ENCODE measurements around the gene HS3ST5. TPM values are rescaled to one million over a fixed set of nuclear protein-coding genes. Genes with fewer than 3 reads are reported as not detected.

Gene HS3ST5
- total RNA-seq, 4 donors from 2014 or later: not detected

- peaks cover 0 to 24% of the 10 kb centered on the region in 2 donors for H3K4me1 ChIP-seq
- H3K9me3 ChIP-seq: no peaks in the 10 kb centered on the region
- 0 to 5% methylated on average over 5 to 20 of the region's 92 CpGs for WGBS, 2 donors
- peak overlapping the region in 2 of 3 donors; percentile 22 to 35 for H3K4me3 ChIP-seq (replicated peaks in 1 of 3)
- no peak overlapping the region for H3K27ac ChIP-seq
- H3K36me3 ChIP-seq: no peaks in the 10 kb centered on the region
- no peaks in the 10 kb centered on the region for H3K27me3 ChIP-seq
- intact Hi-C loops (cut with DNase I): no loop called here
- peak; percentile 2 to 7 for DNase-seq
- TF ChIP-seq POLR2A (IDR thresholded peaks at IDR 0.05) (no peak), CTCF (IDR thresholded peaks at IDR 0.05) (no peak)
These were observed 567 bp downstream of the HS3ST5 start for GRCh38 chr6:114342086-114342825.

- peaks cover 0 to 24% of the 10 kb centered on the region in 2 donors for H3K4me1 ChIP-seq
- H3K27me3 ChIP-seq: no peaks in the 10 kb centered on the region
- no peaks in the 10 kb centered on the region for H3K9me3 ChIP-seq
- no peak overlapping the region for H3K4me3 ChIP-seq (replicated peaks in 1 of 3)
- DNase-seq: no peak
- WGBS, 2 donors: 27 to 50% methylated on average over 1 of the region's 1 CpG
- H3K27ac ChIP-seq: no peak overlapping the region
- H3K36me3 ChIP-seq: no peaks in the 10 kb centered on the region
- intact Hi-C loops (cut with DNase I): no loop called here
- TF ChIP-seq POLR2A (IDR thresholded peaks at IDR 0.05): no peak
These were observed 3.1 kb downstream of the HS3ST5 start for GRCh38 chr6:114339706-114340105.

GRCh38 chr6:114334237-114334636 lies 8.6 kb downstream of the HS3ST5 start:
- DNase-seq: no peak
- intact Hi-C loops (cut with DNase I): no loop called here
- no peaks in the 10 kb centered on the region for H3K9me3 ChIP-seq
- TF ChIP-seq CTCF (IDR thresholded peaks at IDR 0.05) (no peak), POLR2A (IDR thresholded peaks at IDR 0.05) (no peak)
- no peaks in the 10 kb centered on the region for H3K27me3 ChIP-seq
- WGBS, 2 donors: 80 to 85% methylated on average over 4 of the region's 4 CpGs
- no peaks in the 10 kb centered on the region for H3K4me1 ChIP-seq
- H3K4me3 ChIP-seq (replicated peaks in 1 of 3): no peak overlapping the region
- H3K27ac ChIP-seq: no peak overlapping the region
- H3K36me3 ChIP-seq: no peaks in the 10 kb centered on the region

DNA sequence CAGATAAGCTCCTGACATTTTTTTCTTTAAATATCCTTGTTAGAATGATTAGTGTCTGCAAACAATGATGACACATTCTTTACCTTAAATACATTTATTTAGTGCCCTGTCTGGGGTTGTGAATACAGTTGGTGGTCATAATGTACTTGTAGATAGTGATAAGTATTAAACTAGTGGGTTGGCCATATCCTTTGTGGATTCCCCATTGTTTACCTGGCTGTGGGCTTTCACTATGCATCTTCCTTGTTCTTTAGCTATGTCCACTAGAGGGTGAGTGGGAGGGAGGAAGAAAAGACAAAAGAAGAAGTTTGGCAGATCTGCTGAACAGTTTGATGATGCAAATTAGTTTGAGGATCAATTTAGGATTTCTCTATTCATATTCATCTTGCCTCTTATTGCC lies 15.7 kb downstream of the HS3ST5 start:
- no peaks in the 10 kb centered on the region for H3K36me3 ChIP-seq
- TF ChIP-seq POLR2A (IDR thresholded peaks at IDR 0.05) (no peak), CTCF (IDR thresholded peaks at IDR 0.05) (no peak)
- no peaks in the 10 kb centered on the region for H3K27me3 ChIP-seq

GRCh38 chr6:114323784-114324183 lies 19.0 kb downstream of the HS3ST5 start:
- WGBS, 2 donors: 96 to 97% methylated on average over 1 of the region's 1 CpG
- intact Hi-C loops (cut with DNase I): no loop called here

More for the DNA sequence above, 15.7 kb downstream of the HS3ST5 start:
- intact Hi-C loops (cut with DNase I): no loop called here
- Histone ChIP-seq H3K4me1 (no peaks in the 10 kb centered on the region), H3K9me3 (no peaks in the 10 kb centered on the region), H3K4me3 (replicated peaks in 1 of 3) (no peak overlapping the region), H3K27ac (no peak overlapping the region)
- DNase-seq: no peak

More at GRCh38 chr6:114323784-114324183, 19.0 kb downstream of the HS3ST5 start:
- Histone ChIP-seq H3K36me3 (no peaks in the 10 kb centered on the region), H3K27ac (no peak overlapping the region), H3K9me3 (no peaks in the 10 kb centered on the region), H3K4me3 (replicated peaks in 1 of 3) (no peak overlapping the region), H3K4me1 (no peaks in the 10 kb centered on the region), H3K27me3 (no peaks in the 10 kb centered on the region)
- DNase-seq: no peak
- TF ChIP-seq POLR2A (IDR thresholded peaks at IDR 0.05) (no peak), CTCF (IDR thresholded peaks at IDR 0.05) (no peak)

All from thyroid gland (tissue), 4 donors.